Activated gamma-delta T cell treated with Interleukin-2 at 50 U/mL for 16 hours (primary cell): ENCODE results near the gene SLC25A1.
A peak's percentile ranks its signal among the peaks of the same experiment; 100 is the strongest.
"Not testable (repeated sequence)": the region's sequence is repeated elsewhere in the genome, so short reads cannot be mapped to it uniquely, and the experiment has no call there.

Source experiments
- DNase-seq: peaks from one replicate; pipeline ENCODE4 v3.0.0-alpha.2; 2020

Gene SLC25A1

DNA sequence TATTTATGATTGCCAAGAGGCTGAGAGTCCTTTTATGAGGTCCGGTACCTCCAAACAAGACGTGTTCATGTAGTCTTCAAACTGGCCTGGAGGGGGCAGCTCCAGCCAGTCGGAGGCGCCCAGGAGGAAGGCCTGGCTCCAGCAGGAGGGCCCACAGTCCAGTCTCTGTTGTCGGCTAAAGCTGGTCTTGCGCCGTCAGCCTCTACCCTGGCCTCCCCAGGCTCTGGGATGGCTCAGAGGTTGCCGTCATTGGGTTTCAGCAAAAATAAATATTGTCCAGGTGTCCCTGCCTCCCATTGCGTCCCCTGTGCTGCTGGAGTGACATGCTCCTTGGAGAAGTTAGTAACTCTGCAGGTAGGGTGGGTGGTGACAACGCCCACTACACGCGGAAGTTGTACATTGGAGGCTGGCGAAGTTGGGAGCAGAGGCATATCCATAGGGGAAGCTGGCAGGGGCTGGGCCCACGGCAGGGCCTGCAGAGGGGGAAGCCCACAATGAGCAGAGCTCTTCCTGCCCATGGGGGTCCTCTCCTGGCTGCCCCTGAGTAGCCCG lies 1.0 kb upstream of the SLC25A1 start:
- peak; percentile 31 for DNase-seq

DNA sequence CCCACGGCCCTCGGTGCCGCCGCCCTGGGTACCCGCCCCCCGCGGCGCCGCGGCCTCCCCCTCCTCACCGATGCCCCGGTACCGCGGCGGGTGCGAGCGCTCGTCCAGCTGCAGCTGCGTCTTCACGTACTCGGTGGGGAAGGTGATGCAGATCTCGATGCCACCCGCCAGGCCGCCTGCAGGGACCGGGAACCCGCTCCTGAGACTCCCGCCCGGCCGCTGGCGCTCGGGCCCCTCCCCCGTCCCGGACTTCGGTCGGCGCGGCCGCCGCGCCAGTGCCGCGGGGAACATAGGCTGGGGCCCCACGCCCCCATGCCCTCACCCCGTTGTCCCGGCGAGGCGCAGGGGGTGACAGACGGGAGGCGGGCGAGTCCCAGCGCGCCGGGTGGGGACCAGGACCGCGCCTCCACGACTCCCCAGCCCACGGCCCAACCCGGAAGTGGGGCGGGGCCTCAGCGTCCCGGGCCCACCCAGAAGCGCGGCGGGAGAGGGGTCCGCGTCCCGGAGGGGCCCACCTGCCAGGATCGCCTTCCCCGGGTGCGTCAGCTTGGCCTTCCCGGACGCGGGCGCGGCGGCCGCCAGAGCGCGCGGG lies 375 bp downstream of the SLC25A1 start:
- peak; percentile 47 for DNase-seq

DNA sequence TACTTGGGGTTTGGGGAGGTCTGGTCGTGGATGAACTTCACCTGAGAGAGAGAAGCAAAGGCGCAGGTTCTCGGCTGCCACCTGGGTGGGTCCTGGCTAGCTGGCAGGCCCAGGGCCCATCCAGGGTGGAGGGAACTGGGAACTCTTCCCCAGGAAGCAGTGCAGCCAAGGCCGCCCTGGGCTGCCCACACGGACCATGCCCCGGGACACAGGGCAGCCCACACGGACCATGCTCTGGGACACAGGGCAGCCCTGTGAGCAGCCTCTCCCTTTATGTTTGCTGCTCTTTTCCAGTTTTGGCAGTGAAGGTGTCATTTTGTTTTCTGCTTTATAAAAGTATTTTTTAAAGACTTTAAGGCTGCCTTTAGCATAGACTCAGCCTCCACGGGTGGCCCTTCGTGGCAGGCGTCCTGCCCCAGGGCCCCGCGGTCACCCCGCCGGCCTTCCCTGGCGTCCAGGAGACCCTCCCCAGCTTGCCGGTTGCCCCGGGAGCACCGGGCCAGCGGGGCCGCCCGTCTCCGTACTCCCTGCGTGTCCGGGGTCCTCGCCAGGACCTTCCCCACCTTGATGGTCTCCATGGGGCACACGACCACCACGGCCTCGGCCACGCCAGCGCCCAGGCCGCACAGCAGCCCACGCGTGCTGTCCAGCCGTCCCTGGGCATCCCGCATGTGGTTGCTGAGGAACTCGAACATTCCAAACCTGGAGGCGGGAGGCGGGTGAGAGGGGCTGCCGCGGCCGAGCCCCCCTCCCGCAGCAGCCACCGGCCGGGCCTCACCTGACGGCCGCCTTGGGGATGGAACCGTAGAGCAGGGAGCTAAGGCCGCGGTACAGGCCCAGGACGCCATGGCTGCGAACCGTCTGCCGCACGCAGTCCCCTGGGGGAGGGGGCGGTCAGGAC lies 1.1 kb downstream of the SLC25A1 start:
- no peak for DNase-seq

DNA sequence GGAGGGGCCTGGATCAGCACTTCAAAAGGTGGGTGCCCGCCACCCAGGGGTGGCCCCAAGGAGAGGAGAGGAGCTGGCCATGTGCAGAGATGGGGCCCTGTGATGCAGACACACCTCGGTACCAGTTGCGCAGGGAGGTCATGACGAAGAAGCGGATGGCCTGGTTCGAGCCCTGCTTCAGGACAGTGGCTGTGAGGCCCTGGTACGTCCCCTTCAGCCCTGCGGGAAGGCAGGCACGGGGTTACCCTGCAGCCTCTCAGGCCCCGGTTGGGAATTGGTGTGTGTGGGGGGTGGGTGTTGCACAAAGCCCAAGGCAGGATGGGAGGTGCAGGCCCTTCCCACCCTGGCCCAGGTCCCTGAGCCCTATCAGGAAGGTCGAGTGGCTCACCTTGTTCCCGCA lies 1.8 kb downstream of the SLC25A1 start:
- DNase-seq = no peak

DNA sequence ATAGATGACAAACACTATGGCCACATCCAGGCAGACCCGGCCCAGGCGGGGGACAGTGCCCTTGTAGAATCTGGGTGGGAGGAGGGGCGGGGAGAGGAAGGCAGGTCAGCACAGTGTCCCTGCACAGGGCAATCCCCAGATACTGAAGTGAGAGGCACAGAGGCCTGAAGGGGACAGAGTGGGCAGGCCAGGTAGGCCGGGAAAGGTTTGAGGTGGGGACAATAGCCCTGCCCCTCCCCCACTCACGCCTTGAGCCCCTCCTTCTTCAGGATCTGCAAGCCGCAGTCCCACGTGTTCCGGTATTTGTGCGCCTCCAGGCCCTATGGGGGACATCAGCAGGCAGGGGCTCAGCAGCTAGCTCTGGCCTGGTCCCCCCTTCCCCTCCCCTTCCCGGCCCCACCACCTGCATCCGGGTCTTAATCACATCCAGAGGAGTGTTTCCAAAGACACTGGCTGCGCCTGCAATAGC lies 2.3 kb downstream of the SLC25A1 start:
- DNase-seq = no peak

DNA sequence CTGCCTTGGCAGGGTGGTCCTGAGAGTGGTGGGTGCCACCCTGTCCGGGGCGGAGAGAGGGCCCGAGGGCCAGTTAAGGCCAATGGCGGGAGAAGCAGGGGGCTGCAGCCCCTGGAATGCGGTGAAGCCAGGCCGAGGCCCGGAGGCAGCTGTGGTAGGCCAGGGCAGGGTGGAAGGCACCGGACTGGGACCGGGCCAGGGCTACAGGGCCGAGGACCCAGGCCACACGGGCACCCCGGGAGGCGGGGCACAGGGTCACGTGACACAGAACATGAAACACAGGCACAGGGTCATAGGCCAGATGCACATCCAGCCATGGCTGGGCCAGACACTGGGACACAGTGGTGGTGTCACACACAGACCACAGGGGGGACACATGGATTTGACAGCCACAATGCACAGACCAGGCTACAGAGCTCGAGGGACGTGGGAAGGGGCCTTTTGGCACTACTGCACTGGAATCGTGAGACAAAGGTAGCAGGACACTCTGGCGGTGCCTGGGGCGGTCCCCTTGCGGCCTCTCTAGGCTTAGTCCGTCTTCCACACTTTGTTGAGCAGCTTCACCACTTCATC lies 2.8 kb downstream of the SLC25A1 start:
- no peak for DNase-seq

DNA sequence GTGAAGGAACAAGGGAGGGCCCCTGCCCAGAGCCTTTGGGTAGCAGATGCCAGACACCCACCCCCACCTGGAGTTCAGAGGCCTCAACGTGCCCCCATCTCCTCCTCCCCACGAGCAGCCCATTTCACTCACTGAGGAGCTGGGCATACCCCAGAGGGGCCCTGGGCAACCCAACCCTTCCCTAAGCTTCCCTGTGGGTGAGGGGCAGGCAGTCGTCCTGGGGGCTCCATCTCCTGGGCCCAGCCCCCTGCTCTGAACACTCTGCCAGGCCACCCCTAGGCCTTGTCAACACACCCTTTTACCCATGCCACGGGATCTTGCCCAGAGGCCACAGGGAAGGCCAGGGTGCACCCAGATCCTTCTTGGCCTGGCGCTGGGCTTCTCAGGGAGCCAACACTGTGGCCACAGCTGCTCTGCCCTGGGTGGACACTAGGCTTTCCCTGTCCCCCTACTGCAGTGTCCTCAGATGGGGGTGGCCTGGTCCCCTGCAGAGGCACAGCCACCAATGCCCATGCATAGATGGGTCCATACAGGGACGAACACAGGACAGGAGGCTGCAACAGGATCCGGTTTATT lies 3.4 kb downstream of the SLC25A1 start:
- DNase-seq = no peak

DNA sequence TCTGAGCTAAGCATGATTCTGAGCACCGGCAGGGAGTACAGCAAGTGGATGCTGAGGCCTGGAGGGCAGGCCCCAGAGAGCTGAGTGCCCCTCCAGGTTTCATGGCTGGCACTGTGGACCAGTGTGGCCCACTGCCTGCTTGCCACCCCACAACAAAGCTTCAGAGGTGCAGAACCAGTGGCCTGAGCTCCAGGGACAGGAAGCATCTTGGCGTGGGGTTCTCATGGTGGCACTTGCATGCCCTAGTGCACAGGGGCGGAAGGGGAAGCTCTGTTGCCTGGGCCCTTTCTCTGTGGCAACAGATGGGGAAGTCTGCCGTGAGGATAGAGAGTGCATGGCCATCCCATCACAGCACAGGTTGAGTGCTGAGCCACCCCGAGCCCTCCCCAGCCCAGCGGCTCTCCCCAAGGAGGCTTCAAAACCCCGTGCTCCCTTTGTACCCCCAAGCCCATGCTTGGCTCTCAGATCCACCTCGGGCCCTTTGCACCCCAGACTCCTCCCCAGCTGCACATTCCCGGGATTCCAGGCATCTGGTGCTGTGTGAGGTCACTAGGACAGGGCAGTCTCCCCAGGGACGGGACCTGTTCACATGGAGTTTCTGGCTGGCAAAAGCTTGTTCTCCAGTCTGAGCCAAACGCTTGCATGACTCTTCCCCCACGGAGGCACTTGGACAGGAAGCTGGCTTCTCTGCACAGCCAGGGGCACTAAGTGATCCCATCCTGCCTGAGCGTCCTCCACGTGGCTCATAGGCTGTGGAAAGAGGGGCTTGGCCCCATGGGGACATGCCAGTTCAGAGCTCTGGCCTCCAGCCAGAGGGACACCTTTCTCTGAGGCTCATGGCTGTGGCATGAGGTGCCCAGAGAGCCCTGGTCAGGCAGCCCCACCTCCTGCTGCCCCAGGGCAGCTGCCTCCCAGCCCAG lies 4.2 kb downstream of the SLC25A1 start:
- no peak for DNase-seq

DNA sequence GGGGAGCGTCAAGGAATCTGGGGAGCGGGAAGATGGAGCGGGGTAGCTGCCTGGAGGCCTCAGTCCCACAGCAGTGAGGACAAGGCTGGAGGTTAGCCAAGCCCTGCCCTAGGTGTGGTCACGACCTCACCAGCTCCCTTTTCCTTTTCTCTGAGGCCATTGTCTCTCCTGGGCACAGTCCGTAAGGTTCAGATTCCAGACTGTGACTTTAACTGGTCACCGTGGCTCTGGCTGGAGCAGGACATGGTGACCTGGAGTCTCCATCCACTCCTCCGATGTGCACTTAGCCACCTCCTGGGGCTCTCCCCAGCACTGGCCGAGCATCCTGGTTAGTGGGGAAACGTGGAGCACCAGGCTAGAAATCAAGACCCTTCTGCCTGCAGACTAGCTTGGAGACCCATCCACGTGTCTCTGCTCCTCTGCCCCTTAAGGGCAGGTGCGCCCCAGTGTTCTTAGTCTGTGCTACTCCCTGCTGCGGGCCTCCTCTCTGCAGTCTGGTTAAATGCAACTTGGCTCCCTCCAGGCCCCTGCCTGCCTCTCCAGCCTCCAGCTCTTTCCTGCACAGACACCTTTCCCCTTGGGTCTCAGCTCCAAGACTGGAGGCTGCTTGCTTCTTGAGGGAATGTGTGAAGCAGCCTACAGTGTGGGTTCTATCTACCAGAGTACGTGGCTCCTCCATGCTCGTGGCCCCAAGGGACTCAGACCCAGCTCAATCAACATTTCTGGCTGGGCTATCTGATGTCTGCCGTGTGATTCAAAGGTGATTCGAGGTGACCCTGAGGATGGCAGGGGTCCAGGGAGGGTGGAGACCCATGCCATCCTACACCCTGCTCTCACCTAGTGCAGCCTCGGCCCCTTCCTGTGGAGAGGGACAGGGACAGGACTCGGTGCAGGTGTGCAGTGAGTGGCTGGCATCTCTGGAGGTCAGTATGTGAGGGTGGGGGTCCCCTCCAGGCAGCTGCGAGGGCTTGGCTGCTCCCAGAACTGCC lies 5.2 kb downstream of the SLC25A1 start:
- no peak for DNase-seq

DNA sequence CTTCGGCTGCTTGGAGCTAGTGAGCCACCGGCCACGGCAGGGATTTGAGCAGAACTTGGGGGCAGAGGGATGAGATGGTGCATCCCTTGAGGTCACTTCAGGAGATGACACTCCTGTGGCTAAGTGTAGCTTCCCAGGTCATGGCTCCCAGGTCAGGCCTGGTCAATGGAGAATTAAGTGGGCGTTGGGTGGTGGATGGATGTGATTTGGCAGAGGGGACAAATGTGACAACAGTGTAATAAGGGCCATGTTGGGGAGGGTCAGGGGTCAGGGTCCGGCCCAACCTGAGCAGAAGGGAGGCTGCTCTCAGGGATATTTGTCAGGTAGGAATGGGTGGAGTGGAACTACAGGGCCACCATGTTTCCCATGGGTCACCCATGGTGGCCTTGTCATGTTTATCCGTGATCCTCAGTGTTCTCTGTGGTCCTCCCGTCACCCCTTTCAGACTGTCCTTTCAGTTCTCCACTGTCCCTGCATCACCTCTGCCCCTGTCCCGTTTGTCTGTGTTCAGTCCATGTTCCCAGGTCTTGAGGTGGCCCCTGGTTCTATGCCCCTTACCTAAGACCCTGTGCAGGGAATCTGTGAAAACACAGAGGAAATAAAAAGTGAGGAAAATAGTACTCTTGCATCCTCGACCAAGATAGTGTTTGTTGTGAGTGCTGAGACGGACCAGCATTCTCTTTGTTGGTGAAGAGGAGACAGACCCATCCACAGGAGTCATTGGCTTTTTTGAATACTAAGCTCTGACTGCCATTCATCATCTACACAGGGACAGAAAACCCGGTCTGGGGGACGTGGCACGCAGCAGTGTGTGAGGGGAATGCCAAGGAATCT lies 6.1 kb downstream of the SLC25A1 start:
- no peak for DNase-seq

DNA sequence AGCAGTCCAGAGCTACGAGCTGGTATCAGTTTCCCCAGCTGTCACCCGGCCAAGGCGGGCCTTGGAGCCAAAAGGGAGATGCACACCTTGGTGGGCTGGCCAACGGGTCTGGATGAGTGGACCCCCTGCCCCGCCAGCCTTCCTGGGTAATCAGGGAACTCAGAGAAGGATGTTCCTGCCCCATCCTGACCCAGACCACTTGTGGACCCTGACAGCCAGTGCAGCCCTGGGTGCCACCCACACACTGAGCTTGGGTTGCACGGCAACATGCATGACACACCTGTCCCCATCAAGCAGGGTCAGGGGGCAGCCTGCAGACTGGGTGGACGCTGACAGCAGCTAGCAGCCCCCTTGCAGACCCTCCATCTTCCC lies 8.6 kb downstream of the SLC25A1 start:
- DNase-seq = no peak

DNA sequence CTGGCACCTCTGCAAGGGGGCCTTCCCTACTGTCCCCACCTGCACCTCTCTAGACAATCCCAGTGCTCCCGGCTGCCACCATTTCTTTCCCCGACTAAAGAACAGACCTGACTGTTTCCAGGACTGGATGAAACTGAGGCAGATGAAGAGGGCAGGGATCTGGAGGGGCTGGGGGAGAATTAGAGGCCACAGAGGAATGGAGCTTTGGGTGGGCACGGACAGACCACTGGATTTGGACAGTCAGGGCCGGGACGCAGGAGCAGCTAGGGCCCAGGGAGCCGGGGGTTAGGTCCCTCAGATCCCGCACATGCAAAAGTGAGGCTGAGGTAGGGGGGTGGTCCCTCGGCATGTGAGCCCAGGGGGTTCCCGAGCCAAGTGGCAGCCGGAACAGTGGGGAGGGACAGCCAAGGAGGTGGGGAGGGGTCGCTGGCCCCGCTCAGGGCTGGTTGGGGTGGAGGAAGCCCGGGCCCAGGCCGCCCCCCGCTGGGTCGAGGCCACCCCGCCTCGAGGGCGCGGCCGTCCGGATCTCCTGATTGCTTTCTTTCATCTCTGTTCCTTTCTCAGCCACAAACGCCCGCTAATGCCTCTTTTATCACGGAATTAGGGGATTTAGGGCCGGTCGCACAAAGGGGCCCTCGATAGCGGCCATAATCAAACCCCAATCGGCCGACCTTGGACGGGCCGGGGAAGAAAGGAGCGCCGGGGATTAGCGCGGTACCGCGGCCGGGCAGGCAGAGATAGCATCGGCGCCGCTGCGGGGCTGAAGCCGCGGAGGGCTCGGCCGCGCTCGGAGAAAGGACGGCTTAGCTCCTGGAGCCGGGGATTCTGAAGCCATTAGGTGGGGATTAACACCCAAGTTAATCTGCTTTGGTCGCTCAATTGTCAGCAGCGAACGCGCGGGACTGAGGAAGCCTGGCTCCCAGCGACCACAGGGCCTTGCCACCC lies 9.3 kb downstream of the SLC25A1 start:
- no peak for DNase-seq

DNA sequence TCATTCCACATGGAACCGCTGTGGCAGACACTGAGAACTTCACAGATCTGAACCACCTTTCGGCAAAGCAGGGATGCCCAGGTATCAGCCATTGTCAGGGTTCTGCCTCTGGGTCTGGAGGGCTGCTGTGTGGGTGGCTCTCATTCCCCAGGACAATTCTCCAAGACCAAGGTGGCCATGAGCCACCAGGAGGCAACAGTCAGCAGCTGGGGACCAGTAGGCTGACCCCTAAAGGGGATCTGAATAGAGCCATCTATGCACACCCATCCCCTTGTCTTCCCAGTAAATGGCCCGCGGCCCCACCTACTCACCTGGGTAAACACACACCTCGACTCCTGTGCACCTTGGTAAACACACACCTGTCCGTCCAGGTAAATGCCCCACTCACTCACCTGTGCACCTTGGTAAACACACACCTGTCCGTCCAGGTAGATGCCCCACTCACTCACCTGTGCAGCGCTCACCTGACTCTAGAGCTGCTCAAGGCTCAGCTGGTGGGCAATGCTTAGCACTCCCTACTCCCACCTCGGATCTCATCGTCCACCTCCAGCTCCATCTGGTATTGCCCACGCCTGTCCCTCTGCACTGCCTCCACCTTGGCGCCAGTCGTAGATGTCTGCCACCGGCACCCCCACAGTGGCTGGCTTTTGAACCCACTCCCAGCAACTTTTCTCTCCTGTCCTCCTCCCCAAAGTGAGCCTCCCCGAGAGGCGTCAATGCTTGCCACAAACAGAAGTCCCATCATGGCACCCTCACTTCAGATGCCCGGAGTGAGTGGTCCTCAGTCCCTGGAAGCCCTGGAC lies 10.2 kb downstream of the SLC25A1 start:
- no peak for DNase-seq

DNA sequence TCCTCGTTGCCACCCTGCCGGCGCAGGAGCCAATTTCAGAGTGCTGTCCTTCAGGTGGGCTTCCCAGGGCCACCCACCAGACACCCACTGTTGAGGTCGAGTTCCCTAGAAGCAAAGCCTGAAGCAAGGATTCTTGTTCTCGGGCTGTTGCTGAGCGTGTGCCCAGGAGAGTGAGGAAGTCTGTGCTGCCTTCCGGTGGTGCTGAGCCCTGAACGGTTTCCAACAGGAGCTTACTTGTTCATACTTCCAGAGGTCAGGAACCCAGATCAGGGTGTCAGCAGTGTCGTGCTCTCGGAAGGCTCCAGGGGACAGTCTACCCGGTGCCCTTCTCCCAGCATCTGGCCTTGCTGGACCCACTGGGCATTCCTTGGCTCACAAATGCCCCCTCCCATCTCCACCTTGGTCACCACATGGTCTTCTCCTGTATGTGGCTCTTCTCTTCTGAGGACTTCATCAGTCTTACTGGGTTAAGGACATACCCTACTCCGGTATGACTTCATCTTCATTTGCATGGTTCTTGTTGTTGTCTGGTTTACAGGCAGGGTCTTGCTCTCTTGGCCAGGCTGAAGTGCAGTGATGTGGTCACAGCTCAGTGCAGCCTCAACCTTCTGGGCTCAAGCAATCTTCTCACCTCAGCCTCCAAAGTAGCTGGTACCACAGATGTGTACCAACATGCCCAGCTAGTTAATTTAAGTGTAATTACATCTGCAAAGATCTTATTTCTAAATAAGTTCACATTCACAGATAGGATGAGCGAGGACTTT lies 11.2 kb downstream of the SLC25A1 start:
- DNase-seq = no peak

DNA sequence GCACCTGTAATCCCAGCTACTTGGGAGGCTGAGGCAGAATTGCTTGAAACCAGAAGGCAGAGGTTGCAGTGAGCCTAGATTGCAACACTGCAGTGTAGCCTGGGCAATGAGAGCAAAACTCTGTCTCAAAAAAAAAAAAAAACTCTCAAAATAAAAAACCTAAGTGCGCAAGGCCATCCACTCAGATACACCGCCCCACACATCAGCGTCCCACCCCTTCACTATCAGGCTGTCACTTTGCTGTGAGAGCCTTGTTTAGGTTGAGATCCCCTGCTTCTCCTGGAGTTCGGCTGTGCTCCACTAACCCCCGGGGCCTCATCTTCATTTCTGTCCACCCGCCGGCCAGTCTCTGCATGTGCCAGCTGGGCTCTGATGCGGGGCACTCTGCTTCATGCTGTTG lies 12.1 kb downstream of the SLC25A1 start:
- DNase-seq = no peak

DNA sequence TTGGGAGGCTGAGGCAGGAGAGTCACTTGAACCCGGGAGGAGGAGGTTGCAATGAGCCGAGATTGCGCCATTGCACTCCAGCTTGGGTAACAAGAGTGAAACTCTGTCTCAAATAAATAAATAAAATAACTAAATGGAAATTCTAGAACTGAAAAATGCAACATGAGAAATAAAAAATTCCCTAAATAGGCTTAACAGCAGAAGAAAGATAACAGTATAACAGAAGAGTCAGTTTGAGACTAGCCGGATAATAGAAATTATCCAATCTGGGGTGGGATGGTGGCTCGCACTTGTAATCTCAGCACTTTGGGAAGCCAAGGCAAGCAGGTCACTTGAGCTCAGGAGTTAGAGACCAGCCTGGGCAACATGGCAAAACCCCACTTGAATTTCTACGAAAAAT lies 14.1 kb downstream of the SLC25A1 start:
- DNase-seq = no peak

DNA sequence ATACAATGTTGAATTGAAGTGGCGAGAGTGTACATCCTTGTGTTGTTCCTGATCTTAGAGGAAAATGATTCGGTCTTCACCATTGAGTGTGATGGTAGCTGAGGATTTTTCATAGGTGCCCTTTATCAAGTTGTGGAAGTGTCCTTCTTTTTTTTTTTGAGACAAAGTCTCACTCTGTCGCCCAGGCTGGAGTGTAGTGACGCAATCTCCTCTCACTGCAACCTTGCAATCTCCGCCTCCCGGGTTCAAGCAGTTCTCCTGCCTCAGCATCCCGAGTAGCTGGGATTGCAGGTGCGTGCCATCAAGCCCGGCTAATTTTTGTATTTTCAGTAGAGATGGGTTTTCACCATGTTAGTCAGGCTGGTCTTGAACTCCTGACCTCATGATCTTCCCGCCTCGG lies 19.9 kb downstream of the SLC25A1 start:
- DNase-seq = not testable (repeated sequence)
